Right lobe of liver (tissue), 6 donors: ENCODE measurements around the gene SCIN. TPM values are rescaled to one million over a fixed set of nuclear protein-coding genes. Genes with fewer than 3 reads are reported as not detected.

ENCODE experiments used
- ATAC-seq, 4 donors: fragments of 200-7000 bp; cut with Tn5 transposase; one replicate each; pipeline ENCODE4 v1.9.1; 2020; ENCODE audit warnings: mild to moderate bottlenecking in 4 of 4, moderate library complexity in 4 of 4
- DNase-seq, 3 donors: peaks; one replicate each; pipeline ENCODE4 v3.0.0-alpha.2; 2020
- H3K27ac ChIP-seq, 3 donors: fragments of 200-600 bp; one replicate each; pipeline ENCODE4 v1.8.0; 2022
- H3K27me3 ChIP-seq, 2 donors: fragments of 200-600 bp; one replicate each; pipeline ENCODE4 v1.8.0; 2022
- H3K36me3 ChIP-seq, 4 donors: fragments of 200-600 bp; sonication (generic) in 1 of 4; one replicate each; pipeline versions ENCODE4 v1.5.1 to v1.8.0; 2017 to 2022; ENCODE audit warnings: control low read depth in 1 of 4
- H3K4me1 ChIP-seq, 4 donors: fragments of 200-600 bp; sonication (generic) in 1 of 4; one replicate each; pipeline versions ENCODE4 v1.5.1 to v1.8.0; 2017 to 2022; ENCODE audit warnings: control low read depth in 1 of 4
- H3K4me3 ChIP-seq, 3 donors: fragments of 200-600 bp; one replicate each; pipeline ENCODE4 v1.8.0; 2022
- H3K9me3 ChIP-seq, 4 donors: fragments of 200-600 bp; sonication (generic) in 1 of 4; one replicate each; pipeline versions ENCODE4 v1.5.1 to v1.8.0; 2017 to 2022; ENCODE audit warnings: control low read depth in 1 of 4
- CTCF ChIP-seq, 4 donors: fragments of 200-600 bp in 3 of 4; fragments of 450-650 bp in 1 of 4; IDR thresholded peaks; one replicate each; pipeline versions ENCODE4 v1.5.1 to v1.8.0; 2016 to 2022; ENCODE audit warnings: antibody characterized with exemption in 4 of 4, mild to moderate bottlenecking in 2 of 4
- POLR2A ChIP-seq: fragments of 450-650 bp; IDR thresholded peaks from one replicate; pipeline ENCODE4 v1.6.1; 2017; ENCODE audit warnings: antibody characterized with exemption, mild to moderate bottlenecking
- WGBS: methylation state at CpG from one replicate; pipeline ENCODE4 v1.1.6; 2018; ENCODE audit warnings: low coverage, low lambda C conversion rate; ENCODE audit not compliant: insufficient coverage; ENCODE audit errors: missing lambda C conversion rate; 5-methylcytosine and 5-hydroxymethylcytosine counted together
- intact Hi-C, 2 donors: fragments of 100-400 bp; cut with DNase I; formaldehyde crosslinking; loops; one replicate each; pipeline versions ENCODE4 v1.11.2 to v1.14.1; 2022
- total RNA-seq, 6 experiments: library from RNA; depleted of rRNA in 2 of 6; stranded (reverse); fragments of >200 nt in 2 of 6; fragmentation: NEBNext Ultra II Directional in 3 of 6; extraction: Animal tissue kit (Norgen Biotek cat#: 25700) in 3 of 6; gene quantifications; one replicate each; pipeline versions ENCODE4 v1.1.0 to v1.2.4, GENCODE V29; 2016 to 2023
- donor health status: DM: no; HTN: yes; CAD: no.
- donor health status: DM: no; HTN: no; CAD: no.
- donor health status: DM: no; HTN: no; CAD: no.
- donor health status: DM: no; HTN: yes; CAD: no.
- donor health status: DM: no; HTN: yes; CAD: no.

The SCIN gene
- total RNA-seq, 6 experiments from 2014 or later: 0.06 to 0.20 (median 0.18) TPM; not detected in 3

DNA sequence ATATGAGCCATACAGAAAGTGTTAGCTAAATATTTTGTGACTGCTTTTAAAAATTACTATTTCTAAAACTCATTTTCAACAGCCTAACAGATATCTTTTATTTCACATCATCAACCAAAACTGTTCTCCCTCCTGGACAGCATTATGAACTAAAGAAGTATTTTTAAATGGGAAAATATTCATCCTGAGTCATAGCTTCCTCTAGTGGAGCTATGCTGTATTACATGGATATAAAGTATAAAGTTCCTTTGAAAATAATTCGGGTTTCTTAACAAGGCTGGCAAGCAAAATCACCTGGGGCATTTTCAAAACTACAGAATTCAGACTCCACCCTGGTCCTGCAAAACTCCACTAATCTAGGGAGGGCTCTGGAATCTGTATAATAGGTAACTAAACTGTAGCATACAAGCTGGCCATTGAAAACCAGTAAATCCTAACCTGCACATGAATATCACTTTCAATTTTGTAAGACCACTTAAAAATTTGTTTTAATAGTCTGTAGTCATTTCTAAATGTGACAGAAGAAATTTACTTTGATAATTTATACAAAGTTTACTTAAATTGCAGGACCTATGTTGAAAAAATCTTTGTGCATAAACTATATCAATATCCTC lies 53.5 kb downstream of the SCIN start:
- Histone ChIP-seq H3K9me3 (no peaks in the 10 kb centered on the region), H3K36me3 (no peaks in the 10 kb centered on the region), H3K27ac (no peak overlapping the region), H3K4me3 (no peak overlapping the region), H3K27me3 (no peaks in the 10 kb centered on the region), H3K4me1 (no peaks in the 10 kb centered on the region)
- ATAC-seq (peak; percentile 44 to 69 (median 60)), DNase-seq (no peak)
- intact Hi-C loops: no loop called here
- TF ChIP-seq POLR2A (no peak), CTCF (IDR thresholded peaks at IDR 0.05) (peak; percentile 52 to 73 (median 61))
- 0% methylated on average over 1 of the region's 1 CpG for WGBS

DNA sequence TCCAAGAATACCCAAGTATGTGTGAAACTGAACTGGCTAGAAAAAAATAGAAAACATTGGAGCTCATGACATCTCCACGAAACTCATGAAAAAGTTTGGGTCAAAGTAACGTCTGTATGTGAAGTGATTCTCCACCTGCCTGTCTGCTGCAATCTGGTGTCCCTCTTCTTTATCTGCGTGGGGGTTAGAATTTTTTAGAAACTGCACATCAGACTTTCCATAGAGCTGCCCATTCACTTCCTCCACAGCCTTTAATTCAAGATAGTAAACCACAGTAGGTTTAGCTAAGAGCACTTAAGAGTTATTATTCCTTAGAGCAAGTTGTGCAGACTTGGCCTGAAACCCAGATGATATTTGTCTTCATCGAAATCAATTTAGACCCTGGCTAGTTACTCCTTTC lies 55.3 kb downstream of the SCIN start:
- WGBS: 33% methylated on average over 4 of the region's 4 CpGs
- Histone ChIP-seq H3K4me3 (no peak overlapping the region), H3K9me3 (no peaks in the 10 kb centered on the region), H3K36me3 (no peaks in the 10 kb centered on the region), H3K27ac (no peak overlapping the region), H3K4me1 (no peaks in the 10 kb centered on the region), H3K27me3 (no peaks in the 10 kb centered on the region)
- no peak for ATAC-seq
- DNase-seq: no peak
- intact Hi-C loops: no loop called here
- no peak for TF ChIP-seq POLR2A
- no peak for TF ChIP-seq CTCF (IDR thresholded peaks at IDR 0.05)

GRCh38 chr7:12629816-12630512 lies 59.4 kb downstream of the SCIN start:
- DNase-seq (no peak), ATAC-seq (no peak)
- H3K9me3 ChIP-seq: no peaks in the 10 kb centered on the region
- H3K27me3 ChIP-seq: no peaks in the 10 kb centered on the region
- no peaks in the 10 kb centered on the region for H3K4me1 ChIP-seq
- no peak overlapping the region for H3K4me3 ChIP-seq
- 53% methylated on average over 5 of the region's 5 CpGs for WGBS
- intact Hi-C loops: no loop called here
- TF ChIP-seq CTCF (IDR thresholded peaks at IDR 0.05) (no peak), POLR2A (no peak)
- no peaks in the 10 kb centered on the region for H3K36me3 ChIP-seq
- H3K27ac ChIP-seq: no peak overlapping the region

DNA sequence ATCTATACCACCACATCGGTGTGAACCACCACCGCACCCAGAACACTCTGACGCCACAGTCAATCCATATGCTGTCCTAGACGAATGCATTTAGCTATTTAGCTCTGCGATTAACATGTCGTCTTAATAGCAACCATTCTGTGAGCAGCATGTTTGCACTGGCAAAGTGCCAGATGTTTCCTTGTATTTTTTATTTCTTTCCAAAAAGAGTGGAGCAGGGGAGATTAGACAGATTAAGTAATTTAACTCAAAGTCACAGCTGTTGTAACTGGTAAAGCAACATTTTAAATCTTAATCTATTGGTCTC lies 59.9 kb downstream of the SCIN start:
- Histone ChIP-seq H3K36me3 (no peaks in the 10 kb centered on the region), H3K27ac (no peak overlapping the region), H3K4me1 (no peaks in the 10 kb centered on the region), H3K9me3 (no peaks in the 10 kb centered on the region), H3K27me3 (no peaks in the 10 kb centered on the region), H3K4me3 (no peak overlapping the region)
- no peak for TF ChIP-seq CTCF (IDR thresholded peaks at IDR 0.05)
- no peak for TF ChIP-seq POLR2A
- ATAC-seq: no peak
- 69% methylated on average over 5 of the region's 6 CpGs for WGBS
- intact Hi-C loops: no loop called here
- DNase-seq: no peak
